ENCODE results near the gene PDE2A. TPM values are rescaled to one million over a fixed set of nuclear protein-coding genes. Genes with fewer than 3 reads are reported as not detected.
A peak's percentile ranks its signal among the peaks of the same experiment; 100 is the strongest.

PDE2A gene
- total RNA-seq, 1 experiment from 2014 or later = 9.6 TPM

GRCh38 chr11:72534371-72535193, 139.6 kb downstream of the PDE2A start:
- Histone ChIP-seq H3K79me2 (ENCODE audit: low read depth) (no peaks in the 10 kb centered on the region), H4K20me1 (ENCODE audit: insufficient read depth) (no peaks in the 10 kb centered on the region), H3K4me2 (0 out of 2 replicates have a peak overlapping the region, but pooled peaks have one; percentile 3), H2AFZ (no peak overlapping the region; the same call in 1 of the 2 replicates), H3K36me3 (ENCODE audit: low read depth) (no peaks in the 10 kb centered on the region), H3K9me2 (ENCODE audit: insufficient read depth) (no peaks in the 10 kb centered on the region), H3K27ac (no peak overlapping the region), H3K4me1 (replicated peaks; ENCODE audit: insufficient read depth) (peaks cover 15% of the 10 kb centered on the region), H3K4me3 (no peak overlapping the region), H3K9me3 (ENCODE audit: insufficient read depth, low read depth) (no peaks in the 10 kb centered on the region), H3K27me3 (ENCODE audit: insufficient read depth, low read depth) (peaks cover 8% of the 10 kb centered on the region), H3F3A (ENCODE audit: insufficient read depth, low read depth) (no peaks in the 10 kb centered on the region)
- CTCF ChIA-PET = interaction anchor here (0.6 to 0.7 kb wide), 2 partner anchors 63 to 253 kb away, joined by 3 read pairs; no protein-coding TSS in a partner anchor
- no peak for TF ChIP-seq EZH2 (IDR thresholded peaks at IDR 0.05; ENCODE audit: low read depth)
- TF ChIP-seq, protein P1, sequence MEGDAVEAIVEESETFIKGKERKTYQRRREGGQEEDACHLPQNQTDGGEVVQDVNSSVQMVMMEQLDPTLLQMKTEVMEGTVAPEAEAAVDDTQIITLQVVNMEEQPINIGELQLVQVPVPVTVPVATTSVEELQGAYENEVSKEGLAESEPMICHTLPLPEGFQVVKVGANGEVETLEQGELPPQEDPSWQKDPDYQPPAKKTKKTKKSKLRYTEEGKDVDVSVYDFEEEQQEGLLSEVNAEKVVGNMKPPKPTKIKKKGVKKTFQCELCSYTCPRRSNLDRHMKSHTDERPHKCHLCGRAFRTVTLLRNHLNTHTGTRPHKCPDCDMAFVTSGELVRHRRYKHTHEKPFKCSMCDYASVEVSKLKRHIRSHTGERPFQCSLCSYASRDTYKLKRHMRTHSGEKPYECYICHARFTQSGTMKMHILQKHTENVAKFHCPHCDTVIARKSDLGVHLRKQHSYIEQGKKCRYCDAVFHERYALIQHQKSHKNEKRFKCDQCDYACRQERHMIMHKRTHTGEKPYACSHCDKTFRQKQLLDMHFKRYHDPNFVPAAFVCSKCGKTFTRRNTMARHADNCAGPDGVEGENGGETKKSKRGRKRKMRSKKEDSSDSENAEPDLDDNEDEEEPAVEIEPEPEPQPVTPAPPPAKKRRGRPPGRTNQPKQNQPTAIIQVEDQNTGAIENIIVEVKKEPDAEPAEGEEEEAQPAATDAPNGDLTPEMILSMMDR (conservative IDR thresholded peaks at IDR 0.05) = no peak
- DNase-seq = peak in 1 of 2 experiments; percentile 3
- intact Hi-C loops (cut with micrococcal nuclease; ENCODE audit: unreplicated experiment) = no loop called here
- no TSS peak for BruUV-seq (replicated peaks)
- POLR2A ChIA-PET (ENCODE audit: unreplicated experiment) = interaction anchor here (0.7 kb wide), 1 partner anchor 819 kb away, joined by 3 read pairs; no protein-coding TSS in a partner anchor

DNA sequence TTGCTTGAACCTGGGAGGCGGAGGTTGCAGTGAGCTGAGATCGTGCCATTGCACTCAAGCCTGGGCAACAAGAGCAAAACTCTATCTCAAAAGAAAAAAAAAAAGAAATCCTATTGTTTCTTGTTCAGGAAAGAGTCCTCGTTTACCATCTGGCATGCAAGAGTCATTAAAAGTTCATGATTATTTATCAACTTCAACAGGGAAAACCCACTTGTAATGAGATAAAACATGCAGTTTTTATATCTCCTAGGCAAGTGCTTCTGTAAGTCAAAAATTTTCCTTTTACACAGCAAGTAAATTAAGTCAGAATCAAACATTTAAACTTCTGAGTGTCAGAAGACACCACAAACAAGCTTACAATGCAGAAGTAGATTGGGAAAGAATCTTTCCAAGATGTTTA, 145.2 kb downstream of the PDE2A start:
- BruUV-seq (replicated peaks) = no TSS peak
- intact Hi-C loops (cut with micrococcal nuclease; ENCODE audit: unreplicated experiment) = no loop called here
- no peak overlapping the region for H3K4me3 ChIP-seq
- peaks cover 2% of the 10 kb centered on the region; the same call in 1 of the 2 replicates for H3K4me1 ChIP-seq (replicated peaks; ENCODE audit: insufficient read depth)
- no peaks in the 10 kb centered on the region for H3F3A ChIP-seq (ENCODE audit: insufficient read depth, low read depth)
- no peak for TF ChIP-seq EZH2 (IDR thresholded peaks at IDR 0.05; ENCODE audit: low read depth)
- TF ChIP-seq, protein P1 (conservative IDR thresholded peaks at IDR 0.05) = no peak
- no peak overlapping the region for H2AFZ ChIP-seq
- no peaks in the 10 kb centered on the region for H3K79me2 ChIP-seq (ENCODE audit: low read depth)
- H3K9me2 ChIP-seq (ENCODE audit: insufficient read depth) = no peaks in the 10 kb centered on the region
- H3K9me3 ChIP-seq (ENCODE audit: insufficient read depth, low read depth) = no peaks in the 10 kb centered on the region
- no peaks in the 10 kb centered on the region for H3K27me3 ChIP-seq (ENCODE audit: insufficient read depth, low read depth)
- H3K4me2 ChIP-seq = no peak overlapping the region
- no peaks in the 10 kb centered on the region for H4K20me1 ChIP-seq (ENCODE audit: insufficient read depth)
- DNase-seq = no peak
- H3K36me3 ChIP-seq (ENCODE audit: low read depth) = no peaks in the 10 kb centered on the region
- ChIA-PET CTCF (no interaction called here), POLR2A (ENCODE audit: unreplicated experiment) (no interaction called here)
- no peak overlapping the region for H3K27ac ChIP-seq

GRCh38 chr11:72528121-72528520, 146.1 kb downstream of the PDE2A start:
- H3K36me3 ChIP-seq (ENCODE audit: low read depth) = no peaks in the 10 kb centered on the region
- no peaks in the 10 kb centered on the region for H3K79me2 ChIP-seq (ENCODE audit: low read depth)
- TF ChIP-seq, protein P1 (conservative IDR thresholded peaks at IDR 0.05) = no peak
- no peak for TF ChIP-seq EZH2 (IDR thresholded peaks at IDR 0.05; ENCODE audit: low read depth)
- BruUV-seq (replicated peaks) = no TSS peak
- no peak overlapping the region for H3K27ac ChIP-seq
- no peaks in the 10 kb centered on the region for H3K9me3 ChIP-seq (ENCODE audit: insufficient read depth, low read depth)
- no peaks in the 10 kb centered on the region for H3K27me3 ChIP-seq (ENCODE audit: insufficient read depth, low read depth)
- intact Hi-C loops (cut with micrococcal nuclease; ENCODE audit: unreplicated experiment) = no loop called here
- H3K4me1 ChIP-seq (replicated peaks; ENCODE audit: insufficient read depth) = no peaks in the 10 kb centered on the region
- H3K9me2 ChIP-seq (ENCODE audit: insufficient read depth) = no peaks in the 10 kb centered on the region
- H4K20me1 ChIP-seq (ENCODE audit: insufficient read depth) = no peaks in the 10 kb centered on the region
- POLR2A ChIA-PET (ENCODE audit: unreplicated experiment) = no interaction called here
- no peak overlapping the region for H3K4me2 ChIP-seq
- peak in 1 of 2 experiments; percentile 26 for DNase-seq
- H3F3A ChIP-seq (ENCODE audit: insufficient read depth, low read depth) = no peaks in the 10 kb centered on the region
- no peak overlapping the region for H3K4me3 ChIP-seq
- H2AFZ ChIP-seq = no peak overlapping the region
- CTCF ChIA-PET = no interaction called here

Small RNAs within 50 kb of the gene (microRNA-seq; reads per million reads assigned to microRNA genes)
- gene MIR139 (ENCODE audit: borderline number of aligned reads, borderline replicate concordance) = 3,224 reads per million, percentile 84 among the genes with 10 or more reads in this experiment

Other genes with a start within 250 kb of the PDE2A start
- 34.1 and 37.8 TPM in 2 replicates for gene CLPB, start 239.9 kb downstream of the PDE2A start, total RNA-seq (2021)
- gene ARAP1, start 78.0 kb upstream of the PDE2A start, total RNA-seq (2021) = 151 and 184 TPM in 2 replicates
- gene STARD10, start 119.6 kb upstream of the PDE2A start, total RNA-seq (2021) = 145 and 184 TPM in 2 replicates
- 17.5 and 24.0 TPM in 2 replicates for gene ATG16L2, start 140.0 kb upstream of the PDE2A start, total RNA-seq (2021)

All from PC-9 (cell line).